OCI-LY1 (cell line): ENCODE data around the gene TNFRSF14.

Experiments
- H2AFZ ChIP-seq: fragments of 200-600 bp; sonication (generic), shearing (Covaris generic); 2 replicates; pipeline ENCODE4 v1.6.0; 2014; ENCODE audit warnings: antibody characterized with exemption, mild to moderate bottlenecking, low read length
- H3F3A ChIP-seq: fragments of 200-600 bp; sonication (generic), shearing (Covaris generic); 2 replicates; pipeline ENCODE4 v1.6.0; 2014; ENCODE audit warnings: mild to moderate bottlenecking, antibody characterized with exemption, low read length, moderate library complexity; ENCODE audit not compliant: insufficient read depth
- H3K27ac ChIP-seq: fragments of 200-600 bp; sonication (generic); 2 replicates; pipeline ENCODE4 v1.5.1; 2014; ENCODE audit warnings: low read length, mixed run types, mild to moderate bottlenecking, low read depth; ENCODE audit not compliant: poor library complexity, severe bottlenecking
- H3K27me3 ChIP-seq: fragments of 200-600 bp; sonication (generic); 2 replicates; pipeline ENCODE4 v1.6.0; 2014; ENCODE audit warnings: antibody characterized with exemption, mild to moderate bottlenecking, low read length, moderate library complexity; ENCODE audit not compliant: insufficient read depth
- H3K36me3 ChIP-seq: fragments of 200-600 bp; sonication (generic); 2 replicates; pipeline ENCODE4 v1.6.1; 2014; ENCODE audit warnings: mild to moderate bottlenecking, antibody characterized with exemption, low read length, moderate library complexity, mixed read lengths; ENCODE audit not compliant: insufficient read depth
- H3K4me1 ChIP-seq: fragments of 200-600 bp; sonication (generic); 2 replicates; pipeline ENCODE4 v1.5.1; 2014; ENCODE audit warnings: mild to moderate bottlenecking, low read length, moderate library complexity; ENCODE audit not compliant: insufficient read depth, severe bottlenecking
- H3K4me2 ChIP-seq: fragments of 200-600 bp; sonication (generic), shearing (Covaris generic); 2 replicates; pipeline ENCODE4 v1.6.1; 2014; ENCODE audit warnings: low read length
- H3K4me3 ChIP-seq: fragments of 200-600 bp; sonication (generic); 2 replicates; pipeline ENCODE4 v1.5.1; 2014; ENCODE audit warnings: low read length, low read depth, mild to moderate bottlenecking, mixed read lengths; ENCODE audit not compliant: poor library complexity, severe bottlenecking
- H3K79me2 ChIP-seq: fragments of 200-600 bp; shearing (Covaris generic); 2 replicates; pipeline ENCODE4 v1.6.1; 2016; ENCODE audit warnings: mixed run types, low read length, mixed read lengths; ENCODE audit not compliant: insufficient read depth
- H3K9ac ChIP-seq: fragments of 200-600 bp; sonication (generic), shearing (Covaris generic); 2 replicates; pipeline ENCODE4 v1.6.1; 2014; ENCODE audit warnings: mild to moderate bottlenecking, low read length, mixed read lengths
- H3K9me2 ChIP-seq: fragments of 200-600 bp; sonication (generic), shearing (Covaris generic); 2 replicates; pipeline ENCODE4 v1.6.1; 2014; ENCODE audit warnings: low read depth, mild to moderate bottlenecking, low read length, mixed read lengths
- H3K9me3 ChIP-seq: fragments of 200-600 bp; shearing (Covaris generic); 2 replicates; pipeline ENCODE4 v1.6.1; 2014; ENCODE audit warnings: low read length, mixed read lengths
- H4K20me1 ChIP-seq: fragments of 200-600 bp; sonication (generic), shearing (Covaris generic); 2 replicates; pipeline ENCODE4 v1.6.0; 2016; ENCODE audit warnings: mild to moderate bottlenecking, low read length; ENCODE audit not compliant: insufficient read depth
- CTCF ChIP-seq: fragments of 200-600 bp; sonication (generic), shearing (Covaris generic); IDR thresholded peaks from 2 replicates; pipeline ENCODE4 v1.5.1; 2017; ENCODE audit warnings: mild to moderate bottlenecking, antibody characterized with exemption, low read length, moderate library complexity, mixed read lengths
- EZH2 ChIP-seq: fragments of 200-600 bp; sonication (generic), shearing (Covaris generic); IDR thresholded peaks from 2 replicates; pipeline ENCODE4 v1.8.0; 2017; ENCODE audit warnings: borderline replicate concordance, mixed run types, mild to moderate bottlenecking, antibody characterized with exemption, low read length, moderate library complexity, mixed read lengths

TNFRSF14 gene

GRCh38 chr1:2595261-2595811, 39.2 kb downstream of the TNFRSF14 start:
- no peaks in the 10 kb centered on the region; the same call in 1 of the 2 replicates for H3K27me3 ChIP-seq
- H3K4me3 ChIP-seq = no peak overlapping the region
- no peaks in the 10 kb centered on the region for H3F3A ChIP-seq
- no peak overlapping the region for H3K9ac ChIP-seq
- TF ChIP-seq EZH2 (no peak), CTCF (no peak)
- H3K4me1 ChIP-seq = no peaks in the 10 kb centered on the region
- H3K79me2 ChIP-seq = no peaks in the 10 kb centered on the region
- no peak overlapping the region for H3K27ac ChIP-seq
- H3K4me2 ChIP-seq = no peak overlapping the region
- no peaks in the 10 kb centered on the region for H4K20me1 ChIP-seq
- no peak overlapping the region for H2AFZ ChIP-seq
- no peaks in the 10 kb centered on the region for H3K36me3 ChIP-seq
- no peaks in the 10 kb centered on the region for H3K9me2 ChIP-seq
- H3K9me3 ChIP-seq = no peaks in the 10 kb centered on the region

- no peaks in the 10 kb centered on the region for H3K79me2 ChIP-seq
- H3K27ac ChIP-seq = no peak overlapping the region
- H3K4me3 ChIP-seq = no peak overlapping the region
- H3K4me1 ChIP-seq = no peaks in the 10 kb centered on the region
- H3K9me3 ChIP-seq = no peaks in the 10 kb centered on the region
- H3F3A ChIP-seq = no peaks in the 10 kb centered on the region
- no peaks in the 10 kb centered on the region for H4K20me1 ChIP-seq
- no peak overlapping the region for H3K4me2 ChIP-seq
- TF ChIP-seq EZH2 (no peak), CTCF (no peak)
- H3K9ac ChIP-seq = no peak overlapping the region
- no peaks in the 10 kb centered on the region for H3K36me3 ChIP-seq
- no peak overlapping the region for H2AFZ ChIP-seq
- no peaks in the 10 kb centered on the region; the same call in 1 of the 2 replicates for H3K27me3 ChIP-seq
- no peaks in the 10 kb centered on the region for H3K9me2 ChIP-seq
These were observed 39.8 kb downstream of the TNFRSF14 start for GRCh38 chr1:2595812-2596529.

- H3K27ac ChIP-seq = no peak overlapping the region
- TF ChIP-seq EZH2 (no peak), CTCF (no peak)
- no peaks in the 10 kb centered on the region for H4K20me1 ChIP-seq
- H3K9me2 ChIP-seq = no peaks in the 10 kb centered on the region
- no peak overlapping the region for H3K9ac ChIP-seq
- H3K4me3 ChIP-seq = no peak overlapping the region
- H3K9me3 ChIP-seq = no peaks in the 10 kb centered on the region
- H3K4me1 ChIP-seq = no peaks in the 10 kb centered on the region
- H3K4me2 ChIP-seq = no peak overlapping the region
- H3F3A ChIP-seq = no peaks in the 10 kb centered on the region
- no peaks in the 10 kb centered on the region; the same call in 1 of the 2 replicates for H3K27me3 ChIP-seq
- no peak overlapping the region for H2AFZ ChIP-seq
- no peaks in the 10 kb centered on the region for H3K79me2 ChIP-seq
- H3K36me3 ChIP-seq = no peaks in the 10 kb centered on the region
These were observed 40.6 kb downstream of the TNFRSF14 start for GRCh38 chr1:2596530-2597333.
